Measurements from ENCODE around the gene RCSD1. TPM values are rescaled to one million over a fixed set of nuclear protein-coding genes. Genes with fewer than 3 reads are reported as not detected.

The RCSD1 gene
- total RNA-seq, 2 experiments from 2014 or later, result 131 to 133 TPM

DNA sequence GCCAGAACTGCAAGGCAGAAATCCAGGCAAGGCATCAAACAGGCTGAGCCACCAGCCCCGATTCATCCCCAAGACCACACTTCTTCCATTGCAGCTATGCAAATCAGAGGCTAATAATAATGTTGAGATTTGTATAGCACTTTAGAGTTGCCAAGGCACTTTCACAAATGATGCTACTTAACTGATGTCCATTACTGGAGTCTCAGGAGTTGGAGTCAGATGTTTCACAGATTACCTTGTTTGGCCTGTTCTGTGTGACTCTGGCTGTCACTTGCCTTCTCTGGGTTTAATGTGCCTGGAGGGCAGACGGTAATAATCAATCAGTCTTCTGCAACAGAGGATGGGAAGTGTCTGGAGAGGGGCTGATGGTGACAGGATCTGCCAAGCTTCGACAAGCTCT, 51.0 kb downstream of the RCSD1 start:
- Mint-ChIP-seq H3K36me3 (peaks cover 29% of the 10 kb centered on the region), H3K27ac (no peak overlapping the region), H3K27me3 (no peaks in the 10 kb centered on the region), H3K4me1 (peaks cover 11% of the 10 kb centered on the region), H3K4me3 (no peak overlapping the region), H3K9me3 (no peaks in the 10 kb centered on the region)
- no peak for ATAC-seq (ENCODE audit: low read depth)
- POLR2A ChIA-PET, result no interaction called here
- no peak for DNase-seq

DNA sequence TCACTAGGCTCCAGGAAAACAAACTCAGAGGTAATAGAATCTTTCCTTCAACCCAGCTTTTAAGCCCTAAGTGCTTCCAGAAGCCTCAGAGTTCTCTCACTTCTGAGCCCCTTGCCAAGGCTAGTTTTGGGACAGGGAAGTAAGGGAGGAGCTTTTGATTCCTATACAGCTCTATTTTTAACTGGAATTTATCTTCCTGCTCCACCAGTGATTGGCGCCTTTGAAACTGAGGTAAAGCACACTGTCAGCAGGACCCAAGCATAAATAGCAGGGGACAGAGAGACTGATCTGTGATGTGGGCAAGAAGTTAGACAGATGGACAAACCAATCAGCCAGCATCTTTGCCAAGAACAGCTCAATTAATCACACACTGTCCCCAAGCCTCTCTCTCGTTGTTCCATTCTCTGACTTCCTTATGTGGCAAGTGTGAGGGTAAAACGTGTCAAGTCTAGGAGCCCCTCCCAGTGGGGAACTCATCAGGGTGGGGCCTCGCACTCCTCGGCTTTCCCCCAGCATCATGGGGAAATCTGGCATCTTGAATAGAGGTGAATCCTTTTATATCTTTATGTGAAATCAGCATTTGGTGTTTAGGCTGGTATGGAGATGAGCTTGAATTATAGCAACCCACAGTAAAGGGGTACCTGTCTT, 51.5 kb downstream of the RCSD1 start:
- H3K27ac Mint-ChIP-seq, result no peak overlapping the region
- no peak for ATAC-seq (ENCODE audit: low read depth)

DNA sequence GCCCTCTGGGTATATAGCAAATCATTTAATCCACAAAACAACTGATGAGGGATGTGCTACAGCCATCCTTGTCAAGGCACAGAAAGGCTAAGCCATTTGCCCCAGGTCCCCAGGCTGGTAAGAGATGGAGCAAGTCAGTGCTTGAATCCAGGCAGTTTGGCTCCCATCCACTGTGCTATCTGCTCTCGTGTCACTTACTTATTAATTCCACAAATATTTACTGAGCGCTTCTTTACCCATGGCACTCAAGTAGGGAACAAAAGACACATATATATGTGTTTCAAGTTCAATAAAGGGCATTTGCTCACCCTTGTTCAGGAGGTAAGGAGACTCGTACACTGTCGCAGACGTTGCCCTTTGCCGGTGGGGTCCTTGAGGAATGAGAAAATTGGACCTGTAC, 53.2 kb downstream of the RCSD1 start:
- POLR2A ChIA-PET, result no interaction called here
- Mint-ChIP-seq H3K27me3 (no peaks in the 10 kb centered on the region), H3K27ac (peak overlapping the region; percentile 27), H3K4me3 (no peak overlapping the region), H3K36me3 (peaks cover 19% of the 10 kb centered on the region), H3K4me1 (peaks cover 6% of the 10 kb centered on the region), H3K9me3 (no peaks in the 10 kb centered on the region)
- DNase-seq, result no peak
- ATAC-seq (ENCODE audit: low read depth), result no peak

More for the DNA sequence above, 51.5 kb downstream of the RCSD1 start:
- Mint-ChIP-seq H3K4me1 (peaks cover 11% of the 10 kb centered on the region), H3K27me3 (no peaks in the 10 kb centered on the region), H3K9me3 (no peaks in the 10 kb centered on the region), H3K36me3 (peaks cover 25% of the 10 kb centered on the region), H3K4me3 (no peak overlapping the region)
- no peak for DNase-seq
- POLR2A ChIA-PET, result no interaction called here

DNA sequence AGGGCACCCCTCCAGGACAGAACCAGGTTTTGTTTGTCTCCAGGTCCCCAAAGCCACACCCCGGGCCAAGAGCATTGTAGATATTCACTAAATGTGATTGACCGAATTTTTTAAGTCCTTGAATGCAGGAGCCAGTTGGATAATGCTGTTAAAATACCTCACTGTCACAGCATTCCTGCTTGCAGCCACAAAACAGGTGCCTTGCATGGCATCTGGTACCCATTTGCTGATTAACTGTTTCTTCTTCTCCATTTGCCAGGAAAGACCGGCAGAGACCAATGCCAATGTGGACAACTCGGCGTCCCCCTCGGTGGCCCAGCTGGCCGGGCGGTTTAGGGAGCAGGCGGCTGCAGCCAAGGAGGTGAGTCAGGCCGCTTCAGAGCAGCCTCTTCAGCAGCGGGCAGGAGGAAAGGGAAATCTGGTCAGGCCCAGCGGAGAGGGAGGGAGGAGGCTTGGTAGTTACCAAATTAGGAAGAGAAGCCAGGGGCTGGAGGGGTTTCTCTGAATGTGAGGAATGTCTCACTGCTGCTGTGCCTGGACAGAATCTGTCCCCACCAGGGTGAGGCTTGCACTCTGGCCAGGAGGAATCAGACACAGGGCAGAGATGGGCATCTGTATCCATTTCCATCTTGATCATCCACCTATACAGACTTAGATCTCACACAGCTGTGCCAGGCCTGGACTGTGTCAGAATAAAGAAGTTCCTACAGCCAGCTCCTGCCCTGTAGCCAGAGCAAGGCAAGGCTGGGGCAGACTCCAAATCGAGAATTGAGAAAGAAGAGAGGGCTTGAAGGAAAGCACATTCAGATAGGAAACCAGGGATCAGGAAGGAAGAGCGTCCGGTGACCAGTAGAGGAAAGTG, 53.8 kb downstream of the RCSD1 start:
- Mint-ChIP-seq H3K27me3 (no peaks in the 10 kb centered on the region), H3K4me3 (no peak overlapping the region), H3K4me1 (peaks cover 6% of the 10 kb centered on the region), H3K36me3 (peaks cover 25% of the 10 kb centered on the region), H3K9me3 (no peaks in the 10 kb centered on the region), H3K27ac (peak overlapping the region; percentile 82)
- POLR2A ChIA-PET, result interaction anchor here (0.5 to 0.6 kb wide), 2 partner anchors 9 to 37 kb away, joined by 3 read pairs; no protein-coding TSS in a partner anchor
- DNase-seq, result no peak
- ATAC-seq (ENCODE audit: low read depth), result no peak

GRCh38 chr1:167685844-167686243, 55.8 kb downstream of the RCSD1 start:
- ATAC-seq (ENCODE audit: low read depth) (no peak), DNase-seq (no peak)
- H3K36me3 Mint-ChIP-seq, result peaks cover 35% of the 10 kb centered on the region
- POLR2A ChIA-PET, result no interaction called here
- no peaks in the 10 kb centered on the region for H3K27me3 Mint-ChIP-seq
- no peak overlapping the region for H3K27ac Mint-ChIP-seq
- H3K4me1 Mint-ChIP-seq, result peaks cover 6% of the 10 kb centered on the region
- H3K9me3 Mint-ChIP-seq, result no peaks in the 10 kb centered on the region
- no peak overlapping the region for H3K4me3 Mint-ChIP-seq

DNA sequence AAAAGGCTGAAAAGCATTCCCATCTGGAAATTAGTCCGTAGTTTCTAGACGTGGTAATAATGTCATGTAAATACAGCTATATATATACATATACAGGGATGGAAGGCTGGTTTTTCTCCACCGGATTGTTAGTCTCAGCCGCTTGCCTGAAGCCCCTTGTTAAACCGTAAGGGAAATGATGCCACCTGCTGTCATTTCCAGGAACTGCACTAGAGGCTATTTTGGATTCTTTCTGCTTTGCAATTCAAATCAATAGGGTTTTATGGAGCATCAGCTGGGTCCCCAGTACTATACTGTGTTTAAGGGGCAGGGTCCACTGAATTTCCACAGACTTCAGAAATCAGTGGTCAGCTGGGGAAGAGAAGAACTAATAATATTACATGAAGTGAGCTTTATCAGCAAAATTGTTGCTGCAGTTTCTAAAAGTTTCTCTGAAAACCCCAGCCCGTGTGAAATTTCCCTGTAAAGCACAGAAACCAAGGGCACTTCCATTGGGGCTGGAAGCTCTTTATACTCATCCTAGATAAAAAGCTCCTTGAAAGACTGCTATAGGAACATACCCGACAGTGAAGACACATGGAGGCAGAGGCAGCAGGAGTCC, 58.0 kb downstream of the RCSD1 start:
- Mint-ChIP-seq H3K27ac (peak overlapping the region; percentile 40), H3K9me3 (no peaks in the 10 kb centered on the region), H3K36me3 (peaks cover 29% of the 10 kb centered on the region), H3K4me1 (peaks cover 6% of the 10 kb centered on the region), H3K4me3 (no peak overlapping the region), H3K27me3 (no peaks in the 10 kb centered on the region)
- POLR2A ChIA-PET, result interaction anchor here (1.6 kb wide), 1 partner anchor 88 kb away, joined by 9 read pairs; no protein-coding TSS in a partner anchor
- ATAC-seq (ENCODE audit: low read depth) (peak; percentile 65), DNase-seq (peak; percentile 43)

GRCh38 chr1:167689567-167689920, 59.5 kb downstream of the RCSD1 start:
- H3K36me3 Mint-ChIP-seq, result peaks cover 36% of the 10 kb centered on the region
- H3K27ac Mint-ChIP-seq, result no peak overlapping the region
- POLR2A ChIA-PET, result no interaction called here
- no peaks in the 10 kb centered on the region for H3K9me3 Mint-ChIP-seq
- peaks cover 3% of the 10 kb centered on the region for H3K4me1 Mint-ChIP-seq
- DNase-seq, result no peak
- ATAC-seq (ENCODE audit: low read depth), result no peak
- no peak overlapping the region for H3K4me3 Mint-ChIP-seq
- no peaks in the 10 kb centered on the region for H3K27me3 Mint-ChIP-seq

DNA sequence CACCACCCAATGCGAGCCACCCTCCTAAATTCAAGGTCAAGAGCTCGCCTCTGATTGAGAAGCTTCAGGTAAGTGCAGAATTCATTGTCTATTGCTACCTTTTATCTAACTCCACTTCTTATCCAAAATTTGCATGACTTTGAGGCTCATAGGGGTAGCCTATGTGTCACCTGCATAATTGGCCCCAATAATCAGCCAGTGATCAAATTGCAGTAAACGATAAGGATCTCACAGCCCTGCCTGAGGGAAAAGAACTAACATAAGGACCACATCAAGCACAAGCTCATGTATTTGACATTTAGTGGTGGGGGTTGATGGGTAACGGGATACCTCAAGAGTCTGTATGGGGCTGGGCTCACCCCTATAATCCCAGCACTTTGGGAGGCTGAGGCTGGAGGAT, 60.0 kb downstream of the RCSD1 start:
- peaks cover 3% of the 10 kb centered on the region for H3K4me1 Mint-ChIP-seq
- POLR2A ChIA-PET, result no interaction called here
- H3K9me3 Mint-ChIP-seq, result no peaks in the 10 kb centered on the region
- DNase-seq (no peak), ATAC-seq (ENCODE audit: low read depth) (no peak)
- no peak overlapping the region for H3K4me3 Mint-ChIP-seq
- peaks cover 38% of the 10 kb centered on the region for H3K36me3 Mint-ChIP-seq
- no peaks in the 10 kb centered on the region for H3K27me3 Mint-ChIP-seq
- H3K27ac Mint-ChIP-seq, result no peak overlapping the region

- no peaks in the 10 kb centered on the region for H3K4me1 Mint-ChIP-seq
- no peaks in the 10 kb centered on the region for H3K9me3 Mint-ChIP-seq
- H3K27ac Mint-ChIP-seq, result no peak overlapping the region
- POLR2A ChIA-PET, result no interaction called here
- H3K27me3 Mint-ChIP-seq, result no peaks in the 10 kb centered on the region
- DNase-seq, result no peak
- H3K36me3 Mint-ChIP-seq, result peaks cover 51% of the 10 kb centered on the region
- ATAC-seq (ENCODE audit: low read depth), result no peak
- no peak overlapping the region for H3K4me3 Mint-ChIP-seq
Measured at GRCh38 chr1:167693425-167694045, 63.5 kb downstream of the RCSD1 start.

DNA sequence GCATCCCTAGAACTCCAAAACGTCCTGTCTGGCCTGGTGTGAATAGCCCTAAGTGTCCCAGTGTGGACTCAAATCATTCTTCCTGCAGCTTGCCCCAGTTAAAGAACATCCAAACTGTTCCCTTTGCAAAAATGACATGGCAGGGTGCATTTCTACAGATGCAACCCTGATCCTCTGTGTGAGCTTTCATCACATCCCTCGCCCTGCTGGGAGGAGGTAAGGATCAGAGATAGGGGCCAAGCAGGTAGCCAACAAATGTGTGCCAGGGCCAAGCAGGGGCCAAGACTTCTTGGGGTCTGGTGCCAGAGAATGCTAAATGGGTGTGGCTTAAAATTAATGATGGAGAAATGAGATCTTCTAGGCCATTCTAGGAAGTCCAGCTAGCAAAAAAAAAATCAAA, 64.7 kb downstream of the RCSD1 start:
- Mint-ChIP-seq H3K36me3 (peaks cover 52% of the 10 kb centered on the region), H3K27ac (no peak overlapping the region)

GRCh38 chr1:167695147-167695546, 65.1 kb downstream of the RCSD1 start:
- POLR2A ChIA-PET, result no interaction called here
- peaks cover 55% of the 10 kb centered on the region for H3K36me3 Mint-ChIP-seq

More for the DNA sequence above, 64.7 kb downstream of the RCSD1 start:
- H3K27me3 Mint-ChIP-seq, result no peaks in the 10 kb centered on the region
- no peaks in the 10 kb centered on the region for H3K4me1 Mint-ChIP-seq
- POLR2A ChIA-PET, result no interaction called here
- DNase-seq (no peak), ATAC-seq (ENCODE audit: low read depth) (no peak)
- H3K4me3 Mint-ChIP-seq, result no peak overlapping the region
- H3K9me3 Mint-ChIP-seq, result no peaks in the 10 kb centered on the region

GRCh38 chr1:167695756-167696561, 65.9 kb downstream of the RCSD1 start:
- peaks cover 52% of the 10 kb centered on the region for H3K36me3 Mint-ChIP-seq
- H3K9me3 Mint-ChIP-seq, result no peaks in the 10 kb centered on the region
- ATAC-seq (ENCODE audit: low read depth), result no peak
- H3K4me3 Mint-ChIP-seq, result no peak overlapping the region
- DNase-seq, result no peak
- no peaks in the 10 kb centered on the region for H3K4me1 Mint-ChIP-seq
- no peak overlapping the region for H3K27ac Mint-ChIP-seq
- H3K27me3 Mint-ChIP-seq, result no peaks in the 10 kb centered on the region
- POLR2A ChIA-PET, result no interaction called here

More at GRCh38 chr1:167695147-167695546, 65.1 kb downstream of the RCSD1 start:
- Mint-ChIP-seq H3K4me3 (no peak overlapping the region), H3K4me1 (no peaks in the 10 kb centered on the region), H3K27me3 (no peaks in the 10 kb centered on the region), H3K27ac (no peak overlapping the region), H3K9me3 (no peaks in the 10 kb centered on the region)
- ATAC-seq (ENCODE audit: low read depth) (no peak), DNase-seq (no peak)

DNA sequence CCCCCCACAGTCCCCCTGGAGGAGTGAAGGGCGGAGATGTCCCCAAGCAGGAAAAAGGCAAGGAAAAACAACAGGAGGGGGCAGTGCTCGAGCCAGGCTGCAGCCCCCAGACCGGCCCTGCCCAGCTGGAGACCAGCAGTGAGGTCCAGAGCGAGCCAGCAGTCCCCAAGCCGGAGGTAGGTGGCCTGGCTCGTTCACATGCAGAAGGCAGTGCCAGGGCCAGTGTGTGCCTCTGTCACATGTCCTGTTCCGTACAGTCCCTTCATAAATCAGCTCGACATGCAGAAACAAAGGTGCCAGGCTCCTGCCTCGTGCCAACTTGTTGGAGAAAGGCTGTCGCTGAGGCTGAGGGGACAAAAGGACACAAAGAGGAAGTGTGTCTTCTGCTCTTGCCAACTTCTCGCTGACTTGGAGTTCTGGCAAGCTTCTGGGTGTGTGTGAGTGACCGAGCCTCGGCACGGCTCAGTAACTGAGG, 67.7 kb downstream of the RCSD1 start:
- Mint-ChIP-seq H3K4me1 (no peaks in the 10 kb centered on the region), H3K27ac (no peak overlapping the region), H3K27me3 (no peaks in the 10 kb centered on the region), H3K9me3 (no peaks in the 10 kb centered on the region), H3K36me3 (peaks cover 51% of the 10 kb centered on the region), H3K4me3 (no peak overlapping the region)
- ATAC-seq (ENCODE audit: low read depth) (no peak), DNase-seq (no peak)
- POLR2A ChIA-PET, result no interaction called here

Data from activated naive CD8-positive, alpha-beta T cell treated with anti-CD3 and anti-CD28 coated beads, Interleukin-2, amount 10 ng/mL, durations not matched to agents 7 days and 5 days (primary cell).